ENCODE data around the gene BSG.

The BSG gene

DNA sequence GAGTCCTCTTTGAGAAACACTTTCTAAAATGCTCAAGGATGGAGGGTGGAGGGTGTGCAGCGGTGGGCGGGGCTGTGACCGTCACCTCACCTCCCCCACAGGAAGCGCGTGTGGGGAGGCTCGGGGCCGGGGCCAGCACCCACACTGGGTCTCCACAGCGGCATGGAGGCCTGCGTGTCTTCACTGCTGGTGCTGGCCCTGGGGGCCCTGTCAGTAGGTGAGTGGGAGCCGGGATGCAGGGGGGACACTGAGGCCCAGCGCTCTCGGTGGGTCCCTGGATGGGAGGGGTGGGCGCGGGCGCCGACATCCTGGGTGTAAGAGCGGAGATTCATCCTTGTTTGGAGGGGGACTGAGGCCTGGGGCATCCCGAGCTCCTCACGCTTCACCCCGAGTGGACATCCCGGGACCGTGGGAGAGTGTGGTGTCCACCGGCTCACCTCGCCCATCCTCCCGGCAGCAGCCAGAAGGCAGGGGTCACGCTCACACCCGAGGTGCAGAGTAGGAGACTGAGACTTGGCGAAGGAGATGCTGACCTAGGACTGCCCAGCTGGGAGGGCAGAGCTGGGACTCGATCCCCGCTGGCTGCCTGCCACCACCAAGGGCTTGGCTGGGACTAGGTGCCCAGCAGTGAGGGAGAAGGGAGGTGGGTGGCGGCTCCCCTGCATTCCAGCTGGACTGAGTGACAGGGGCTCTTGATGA lies 28.3 kb upstream of the BSG start, which contains the start of gene GZMM:
Gene GZMM, plus strand, starts transcription at position 144 of the 699 bp plus-strand sequence. Its CDS starts 19 bp downstream, at position 163.
- peaks cover 0 to 11% of the 10 kb centered on the region in 2 donors for H3K27me3 ChIP-seq
- TF ChIP-seq, protein P1, sequence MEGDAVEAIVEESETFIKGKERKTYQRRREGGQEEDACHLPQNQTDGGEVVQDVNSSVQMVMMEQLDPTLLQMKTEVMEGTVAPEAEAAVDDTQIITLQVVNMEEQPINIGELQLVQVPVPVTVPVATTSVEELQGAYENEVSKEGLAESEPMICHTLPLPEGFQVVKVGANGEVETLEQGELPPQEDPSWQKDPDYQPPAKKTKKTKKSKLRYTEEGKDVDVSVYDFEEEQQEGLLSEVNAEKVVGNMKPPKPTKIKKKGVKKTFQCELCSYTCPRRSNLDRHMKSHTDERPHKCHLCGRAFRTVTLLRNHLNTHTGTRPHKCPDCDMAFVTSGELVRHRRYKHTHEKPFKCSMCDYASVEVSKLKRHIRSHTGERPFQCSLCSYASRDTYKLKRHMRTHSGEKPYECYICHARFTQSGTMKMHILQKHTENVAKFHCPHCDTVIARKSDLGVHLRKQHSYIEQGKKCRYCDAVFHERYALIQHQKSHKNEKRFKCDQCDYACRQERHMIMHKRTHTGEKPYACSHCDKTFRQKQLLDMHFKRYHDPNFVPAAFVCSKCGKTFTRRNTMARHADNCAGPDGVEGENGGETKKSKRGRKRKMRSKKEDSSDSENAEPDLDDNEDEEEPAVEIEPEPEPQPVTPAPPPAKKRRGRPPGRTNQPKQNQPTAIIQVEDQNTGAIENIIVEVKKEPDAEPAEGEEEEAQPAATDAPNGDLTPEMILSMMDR (IDR thresholded peaks at IDR 0.05): no peak
- no peaks in the 10 kb centered on the region for H3K9me3 ChIP-seq
- H3K4me1 ChIP-seq: peaks cover 0 to 2% (median 0%) of the 10 kb centered on the region in 4 donors
- H3K36me3 ChIP-seq: peaks cover 25 to 36% (median 30%) of the 10 kb centered on the region in 3 donors
- H3K4me3 ChIP-seq: no peak within 1 kb of the TSS
- intact Hi-C loops (cut with DNase I; ENCODE audit: low total_unique reads): no loop called here
- DNase-seq: no peak
- no peak within 1 kb of the TSS for H3K27ac ChIP-seq

DNA sequence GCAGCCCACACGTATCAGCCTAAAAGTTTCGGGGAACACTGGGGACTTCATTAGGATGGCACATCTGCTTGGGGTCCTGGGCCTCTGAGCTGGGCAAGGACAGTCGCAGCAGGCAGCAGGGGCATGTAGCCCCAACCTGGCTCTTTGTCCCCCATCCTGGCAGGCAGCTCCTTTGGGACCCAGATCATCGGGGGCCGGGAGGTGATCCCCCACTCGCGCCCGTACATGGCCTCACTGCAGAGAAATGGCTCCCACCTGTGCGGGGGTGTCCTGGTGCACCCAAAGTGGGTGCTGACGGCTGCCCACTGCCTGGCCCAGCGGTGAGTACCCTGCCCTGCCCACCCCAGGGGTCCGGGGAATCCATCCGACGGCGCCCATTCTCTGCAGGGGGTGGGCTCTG lies 25.3 kb upstream of the BSG start:
- DNase-seq: no peak
- intact Hi-C loops (cut with DNase I; ENCODE audit: low total_unique reads): no loop called here
- H3K4me3 ChIP-seq: no peak overlapping the region
- peaks cover 6 to 13% (median 8%) of the 10 kb centered on the region in 3 donors for H3K36me3 ChIP-seq
- H3K9me3 ChIP-seq: no peaks in the 10 kb centered on the region
- no peak overlapping the region for H3K27ac ChIP-seq
- TF ChIP-seq, protein P1 (IDR thresholded peaks at IDR 0.05): no peak
- peaks cover 0 to 5% (median 0%) of the 10 kb centered on the region in 4 donors for H3K4me1 ChIP-seq
- H3K27me3 ChIP-seq: peaks cover 0 to 14% of the 10 kb centered on the region in 2 donors

DNA sequence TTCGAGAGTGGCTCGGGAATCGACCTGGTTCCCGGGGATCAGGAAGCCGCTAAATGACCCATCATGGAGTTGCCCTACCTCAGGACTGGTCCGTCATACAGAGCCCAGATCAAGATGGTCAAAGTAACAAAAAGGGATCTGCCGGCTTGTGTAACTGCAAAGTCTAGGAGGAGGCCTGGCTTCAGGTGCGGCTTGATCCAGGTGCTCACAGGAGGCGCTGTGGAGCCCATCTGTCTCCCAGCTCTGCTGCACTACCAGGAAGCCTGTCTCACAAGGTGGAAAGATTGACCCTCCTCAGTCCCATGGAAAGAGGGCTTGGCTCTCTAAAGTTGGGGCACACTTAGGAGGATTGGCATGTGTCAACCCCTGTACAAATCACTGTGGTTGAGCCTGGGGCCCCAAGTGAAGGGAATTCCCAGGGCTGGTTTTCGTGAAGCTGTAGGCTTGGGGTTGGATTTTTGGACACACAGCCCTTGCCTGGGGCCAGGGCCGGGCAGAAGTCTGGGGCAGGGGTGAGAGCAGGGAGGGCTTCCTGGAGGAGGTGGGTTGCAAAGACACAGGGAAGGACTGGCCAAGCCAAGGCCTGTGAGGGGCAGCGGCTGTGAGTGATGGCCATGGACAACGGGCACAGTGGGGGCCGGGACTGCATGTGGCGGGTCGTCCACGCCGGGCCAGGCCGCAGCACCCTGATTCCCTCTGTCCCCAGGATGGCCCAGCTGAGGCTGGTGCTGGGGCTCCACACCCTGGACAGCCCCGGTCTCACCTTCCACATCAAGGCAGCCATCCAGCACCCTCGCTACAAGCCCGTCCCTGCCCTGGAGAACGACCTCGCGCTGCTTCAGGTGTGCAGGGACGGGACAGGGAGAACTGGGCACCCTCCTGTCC lies 24.3 kb upstream of the BSG start:
- intact Hi-C loops (cut with DNase I; ENCODE audit: low total_unique reads): no loop called here
- peaks cover 0 to 14% of the 10 kb centered on the region in 2 donors for H3K27me3 ChIP-seq
- H3K4me3 ChIP-seq: no peak overlapping the region
- H3K27ac ChIP-seq: no peak overlapping the region
- TF ChIP-seq, protein P1 (IDR thresholded peaks at IDR 0.05): no peak
- no peak for DNase-seq
- peaks cover 0 to 4% (median 0%) of the 10 kb centered on the region in 3 donors for H3K36me3 ChIP-seq
- peaks cover 0 to 5% (median 0%) of the 10 kb centered on the region in 4 donors for H3K4me1 ChIP-seq
- no peaks in the 10 kb centered on the region for H3K9me3 ChIP-seq

DNA sequence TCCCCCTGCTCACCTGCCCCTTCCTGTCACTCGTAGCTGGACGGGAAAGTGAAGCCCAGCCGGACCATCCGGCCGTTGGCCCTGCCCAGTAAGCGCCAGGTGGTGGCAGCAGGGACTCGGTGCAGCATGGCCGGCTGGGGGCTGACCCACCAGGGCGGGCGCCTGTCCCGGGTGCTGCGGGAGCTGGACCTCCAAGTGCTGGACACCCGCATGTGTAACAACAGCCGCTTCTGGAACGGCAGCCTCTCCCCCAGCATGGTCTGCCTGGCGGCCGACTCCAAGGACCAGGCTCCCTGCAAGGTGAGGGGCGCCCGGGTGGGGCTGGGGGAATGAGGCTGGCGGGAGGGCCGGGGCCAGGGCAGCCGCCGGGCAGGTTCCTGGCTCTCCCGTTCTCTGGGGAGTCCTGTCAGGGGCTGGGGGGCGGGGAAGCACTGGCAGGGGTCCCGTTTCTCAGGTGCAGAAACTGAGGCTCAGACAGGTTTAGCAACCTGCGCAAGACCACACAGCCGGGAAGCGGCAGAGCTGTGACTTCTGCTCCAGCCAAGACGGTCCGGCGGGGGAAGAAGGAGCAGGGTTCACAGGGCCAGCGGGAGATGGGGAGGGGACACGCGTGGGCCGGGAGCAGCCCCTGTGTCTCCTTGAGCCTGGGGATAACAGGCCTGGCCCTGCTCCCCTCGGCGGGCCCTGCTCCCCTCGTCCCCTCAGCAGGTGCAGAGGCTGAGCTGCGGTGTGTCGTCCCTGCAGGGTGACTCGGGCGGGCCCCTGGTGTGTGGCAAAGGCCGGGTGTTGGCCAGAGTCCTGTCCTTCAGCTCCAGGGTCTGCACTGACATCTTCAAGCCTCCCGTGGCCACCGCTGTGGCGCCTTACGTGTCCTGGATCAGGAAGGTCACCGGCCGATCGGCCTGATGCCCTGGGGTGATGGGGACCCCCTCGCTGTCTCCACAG lies 23.2 kb upstream of the BSG start:
- no peak for DNase-seq

More for the DNA sequence above, 23.2 kb upstream of the BSG start:
- no peak overlapping the region for H3K27ac ChIP-seq
- no peaks in the 10 kb centered on the region for H3K36me3 ChIP-seq
- no peak overlapping the region for H3K4me3 ChIP-seq
- intact Hi-C loops (cut with DNase I; ENCODE audit: low total_unique reads): no loop called here
- TF ChIP-seq, protein P1 (IDR thresholded peaks at IDR 0.05): no peak
- H3K27me3 ChIP-seq: peaks cover 0 to 14% of the 10 kb centered on the region in 2 donors
- H3K4me1 ChIP-seq: peaks cover 0 to 5% (median 0%) of the 10 kb centered on the region in 4 donors
- H3K9me3 ChIP-seq: no peaks in the 10 kb centered on the region
